Neutrophil (primary cell): ENCODE measurements around the gene B9D2.

ENCODE experiments used
- H3K27ac ChIP-seq: fragments of 200-600 bp; sonication (generic); 2 replicates; pipeline ENCODE4 v1.5.1; 2016; ENCODE audit warnings: mild to moderate bottlenecking, moderate library complexity
- H3K27me3 ChIP-seq: fragments of 200-600 bp; sonication (generic); 2 replicates; pipeline ENCODE4 v1.6.0; 2016; ENCODE audit warnings: mild to moderate bottlenecking
- H3K36me3 ChIP-seq: fragments of 200-600 bp; sonication (generic); 2 replicates; pipeline ENCODE4 v1.5.1; 2017
- H3K4me1 ChIP-seq, 2 experiments: fragments of 200-600 bp in 1 of 2; sonication (generic) in 1 of 2; 1 replicate in 1 of 2; 2 replicates in 1 of 2; pipeline versions ENCODE4 v1.5.1 to v1.6.1; 2013 to 2016; ENCODE audit warnings: low read depth in 1 of 2, low read length in 1 of 2, mild to moderate bottlenecking in 1 of 2, moderate library complexity in 1 of 2; ENCODE audit not compliant: control insufficient read depth in 1 of 2, insufficient read depth in 1 of 2
- H3K4me3 ChIP-seq, 2 experiments: fragments of 200-600 bp in 1 of 2; sonication (generic) in 1 of 2; 1 replicate in 1 of 2; 2 replicates in 1 of 2; pipeline ENCODE4 v1.5.1; 2013 to 2016; ENCODE audit warnings: low read depth in 1 of 2, low read length in 1 of 2, mild to moderate bottlenecking in 1 of 2, moderate library complexity in 1 of 2
- H3K9me3 ChIP-seq: fragments of 200-600 bp; sonication (generic); 2 replicates; pipeline ENCODE4 v1.5.1; 2016
- TF ChIP-seq, protein P1 (sequence below): fragments of 200-600 bp; sonication (generic); IDR thresholded peaks from 2 replicates; pipeline ENCODE4 v1.5.1; 2016; ENCODE audit warnings: antibody characterized with exemption

The B9D2 gene

DNA sequence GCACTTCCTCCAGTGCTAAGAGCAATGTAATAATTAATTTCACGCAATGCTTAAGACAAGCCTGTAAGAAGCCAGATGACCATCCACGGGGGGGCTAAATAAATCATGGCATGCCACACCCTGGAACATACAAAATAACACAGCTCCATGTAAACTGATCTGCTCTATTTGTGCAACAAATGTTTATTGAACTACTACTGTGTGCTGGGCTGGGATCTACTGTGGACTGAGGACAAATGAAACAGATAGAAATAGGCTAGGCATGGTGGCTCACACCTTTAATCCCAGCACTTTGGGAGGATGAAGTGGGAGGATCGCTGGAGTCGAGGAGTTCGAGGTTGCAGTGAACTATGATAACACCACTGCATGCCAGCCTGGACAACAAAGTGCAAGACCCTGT is 31.5 kb downstream of the B9D2 start:
- H3K4me1 ChIP-seq = peaks cover 83 to 91% of the 10 kb centered on the region in 2 experiments

DNA sequence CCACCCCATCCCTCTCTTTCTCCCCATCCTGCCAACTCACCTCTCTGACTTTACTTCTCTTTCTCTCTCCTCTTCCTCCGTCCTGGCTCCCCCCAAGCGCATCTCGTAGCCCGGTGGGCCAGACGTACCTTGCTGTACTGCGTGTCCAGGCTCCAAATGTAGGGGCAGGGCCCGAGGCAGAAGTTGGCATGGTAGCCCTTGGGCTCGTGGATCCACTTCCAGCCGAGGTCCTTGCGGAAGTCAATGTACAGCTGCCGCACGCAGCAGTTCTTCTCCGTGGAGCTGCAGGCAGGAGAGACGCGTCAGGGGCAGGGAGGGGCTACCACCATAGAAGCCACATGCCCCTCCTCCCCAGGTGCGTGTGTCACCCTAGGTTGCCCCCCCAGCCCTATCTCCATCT is 31.9 kb downstream of the B9D2 start:
- TF ChIP-seq, protein P1, sequence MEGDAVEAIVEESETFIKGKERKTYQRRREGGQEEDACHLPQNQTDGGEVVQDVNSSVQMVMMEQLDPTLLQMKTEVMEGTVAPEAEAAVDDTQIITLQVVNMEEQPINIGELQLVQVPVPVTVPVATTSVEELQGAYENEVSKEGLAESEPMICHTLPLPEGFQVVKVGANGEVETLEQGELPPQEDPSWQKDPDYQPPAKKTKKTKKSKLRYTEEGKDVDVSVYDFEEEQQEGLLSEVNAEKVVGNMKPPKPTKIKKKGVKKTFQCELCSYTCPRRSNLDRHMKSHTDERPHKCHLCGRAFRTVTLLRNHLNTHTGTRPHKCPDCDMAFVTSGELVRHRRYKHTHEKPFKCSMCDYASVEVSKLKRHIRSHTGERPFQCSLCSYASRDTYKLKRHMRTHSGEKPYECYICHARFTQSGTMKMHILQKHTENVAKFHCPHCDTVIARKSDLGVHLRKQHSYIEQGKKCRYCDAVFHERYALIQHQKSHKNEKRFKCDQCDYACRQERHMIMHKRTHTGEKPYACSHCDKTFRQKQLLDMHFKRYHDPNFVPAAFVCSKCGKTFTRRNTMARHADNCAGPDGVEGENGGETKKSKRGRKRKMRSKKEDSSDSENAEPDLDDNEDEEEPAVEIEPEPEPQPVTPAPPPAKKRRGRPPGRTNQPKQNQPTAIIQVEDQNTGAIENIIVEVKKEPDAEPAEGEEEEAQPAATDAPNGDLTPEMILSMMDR = no peak
- Histone ChIP-seq H3K27me3 (no peaks in the 10 kb centered on the region), H3K4me1 (peaks cover 87 to 91% of the 10 kb centered on the region in 2 experiments)

More for the DNA sequence above, 31.5 kb downstream of the B9D2 start:
- Histone ChIP-seq H3K36me3 (peaks cover 66% of the 10 kb centered on the region), H3K9me3 (no peaks in the 10 kb centered on the region), H3K4me3 (no peak overlapping the region), H3K27me3 (no peaks in the 10 kb centered on the region), H3K27ac (peak overlapping the region; percentile 41)
- TF ChIP-seq, protein P1 = no peak

DNA sequence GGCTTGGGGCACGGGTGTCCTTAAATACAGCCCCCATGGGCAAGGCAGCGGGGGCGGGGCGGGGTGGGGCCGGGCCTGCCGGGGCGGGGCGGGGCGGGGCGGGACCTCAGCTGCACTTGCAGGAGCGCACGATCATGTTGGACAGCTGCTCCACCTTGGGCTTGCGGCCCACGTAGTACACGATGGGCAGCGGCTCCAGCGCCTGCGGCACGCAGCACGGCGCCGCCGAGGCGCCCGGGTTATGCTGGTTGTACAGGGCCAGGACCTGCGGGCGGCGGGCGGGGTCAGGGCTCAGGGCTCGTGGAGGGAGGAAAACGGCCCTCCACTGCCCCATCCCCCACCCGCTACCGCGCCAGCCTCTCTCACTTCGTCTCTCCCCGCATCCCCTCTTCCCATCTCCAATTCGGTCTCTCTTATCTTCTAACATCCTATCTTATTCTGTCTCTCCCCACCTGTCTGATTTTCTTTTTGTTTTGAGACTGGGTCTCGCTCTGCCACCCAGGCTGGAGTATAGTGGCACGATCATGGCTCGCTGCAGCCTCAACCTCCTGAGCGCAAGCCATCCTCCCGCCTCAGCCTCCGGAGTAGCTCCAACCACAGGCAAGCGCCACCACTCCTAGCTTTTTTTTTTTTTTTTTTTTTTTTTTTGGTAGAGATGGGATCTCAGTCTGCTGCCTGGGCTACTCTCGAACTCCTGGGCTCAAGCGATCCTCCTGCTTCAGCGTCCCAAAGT is 32.8 kb downstream of the B9D2 start:
- Histone ChIP-seq H3K36me3 (peaks cover 55% of the 10 kb centered on the region), H3K9me3 (no peaks in the 10 kb centered on the region), H3K27me3 (no peaks in the 10 kb centered on the region), H3K4me3 (no peak overlapping the region), H3K27ac (peak overlapping the region; percentile 92), H3K4me1 (peaks cover 87 to 91% of the 10 kb centered on the region in 2 experiments)
- TF ChIP-seq, protein P1 = no peak

More for the DNA sequence above, 31.9 kb downstream of the B9D2 start:
- H3K36me3 ChIP-seq = peaks cover 64% of the 10 kb centered on the region
- peak overlapping the region; percentile 41 for H3K27ac ChIP-seq
- H3K4me3 ChIP-seq = no peak overlapping the region
- no peaks in the 10 kb centered on the region for H3K9me3 ChIP-seq

DNA sequence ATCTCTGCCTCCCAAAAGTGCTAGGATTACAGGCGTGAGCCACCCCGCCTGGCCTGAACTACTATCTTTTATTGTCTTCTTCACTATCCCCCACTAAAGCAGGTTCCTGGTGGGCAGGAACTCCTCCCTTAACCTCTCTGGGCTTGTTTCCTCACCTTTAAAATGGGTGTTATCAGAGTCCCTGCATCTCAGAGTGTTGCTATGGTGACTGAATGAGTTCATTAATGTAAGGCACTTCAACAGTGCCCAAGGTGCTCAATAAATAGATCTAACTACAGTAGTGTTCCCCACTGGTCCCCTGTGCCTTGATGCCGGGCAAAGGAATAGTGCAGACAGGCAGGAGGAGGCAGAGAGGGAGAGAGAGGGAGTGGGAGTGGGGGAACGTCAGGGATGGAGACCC is 33.5 kb downstream of the B9D2 start:
- no peaks in the 10 kb centered on the region for H3K27me3 ChIP-seq
- peaks cover 87 to 91% of the 10 kb centered on the region in 2 experiments for H3K4me1 ChIP-seq
- H3K9me3 ChIP-seq = no peaks in the 10 kb centered on the region
- H3K36me3 ChIP-seq = peaks cover 53% of the 10 kb centered on the region
- H3K27ac ChIP-seq = peak overlapping the region; percentile 92
- TF ChIP-seq, protein P1 = no peak
- no peak overlapping the region for H3K4me3 ChIP-seq

DNA sequence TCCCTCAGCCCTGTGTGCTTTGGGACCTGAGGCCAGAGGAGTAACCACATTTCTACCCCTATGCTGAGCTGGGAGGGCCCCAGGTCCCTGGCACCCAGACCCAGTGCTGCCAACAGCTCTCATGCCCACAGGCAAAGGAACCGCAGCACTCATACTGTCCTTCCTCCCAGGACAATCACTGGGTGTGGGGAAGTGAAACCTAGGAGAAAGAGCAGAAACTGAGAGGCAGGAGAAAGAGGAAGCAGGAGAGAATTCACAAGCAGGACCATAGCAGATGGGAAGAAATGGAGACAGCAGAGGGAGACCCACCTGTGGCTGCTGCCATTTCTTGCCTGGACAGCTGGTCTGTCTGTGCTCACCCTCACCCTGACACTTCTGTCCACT is 35.1 kb downstream of the B9D2 start:
- TF ChIP-seq, protein P1 = no peak
- H3K4me1 ChIP-seq = peaks cover 87 to 91% of the 10 kb centered on the region in 2 experiments
- H3K27me3 ChIP-seq = no peaks in the 10 kb centered on the region
- H3K27ac ChIP-seq = peak overlapping the region; percentile 92
- peak overlapping the region; percentile 69 to 78 for H3K4me3 ChIP-seq
- H3K36me3 ChIP-seq = peaks cover 52% of the 10 kb centered on the region
- H3K9me3 ChIP-seq = no peaks in the 10 kb centered on the region
